NCI-H2029 treated with DMSO at 0.1 percent for 48 hours (cell line): ENCODE results near the gene ZBTB20.

Source experiments
- DNase-seq: peaks from one replicate; lab custom pipeline; 2025; lab: John Stamatoyannopoulos, UW

ZBTB20 gene

GRCh38 chr3:114904633-114905032 lies 242.5 kb downstream of the ZBTB20 start:
- DNase-seq: no peak

- peak; percentile 92 for DNase-seq
These were observed 243.9 kb downstream of the ZBTB20 start for GRCh38 chr3:114903213-114903612.

GRCh38 chr3:114902691-114903101 lies 244.4 kb downstream of the ZBTB20 start:
- peak; percentile 92 for DNase-seq

GRCh38 chr3:114900908-114901307 lies 246.2 kb downstream of the ZBTB20 start:
- no peak for DNase-seq

- DNase-seq: peak; percentile 96
These were observed 247.7 kb downstream of the ZBTB20 start for GRCh38 chr3:114899186-114899931.

- no peak for DNase-seq
These were observed 250.1 kb downstream of the ZBTB20 start for GRCh38 chr3:114896978-114897377.

GRCh38 chr3:114893361-114893760 lies 253.7 kb downstream of the ZBTB20 start:
- no peak for DNase-seq

GRCh38 chr3:114892880-114893279 lies 254.2 kb downstream of the ZBTB20 start:
- DNase-seq: no peak

GRCh38 chr3:114892131-114892879 lies 254.8 kb downstream of the ZBTB20 start:
- peak; percentile 54 for DNase-seq

GRCh38 chr3:114887806-114888205 lies 259.3 kb downstream of the ZBTB20 start:
- no peak for DNase-seq

GRCh38 chr3:114886905-114887304 lies 260.2 kb downstream of the ZBTB20 start:
- no peak for DNase-seq

GRCh38 chr3:114884213-114884923 lies 262.7 kb downstream of the ZBTB20 start:
- no peak for DNase-seq

- peak; percentile 92 for DNase-seq
These were observed 267.0 kb downstream of the ZBTB20 start for GRCh38 chr3:114880078-114880477.

- DNase-seq: peak; percentile 97
These were observed 267.7 kb downstream of the ZBTB20 start for GRCh38 chr3:114879059-114880031.

GRCh38 chr3:114878114-114878839 lies 268.8 kb downstream of the ZBTB20 start:
- DNase-seq: peak; percentile 73

GRCh38 chr3:114877378-114878113 lies 269.5 kb downstream of the ZBTB20 start:
- DNase-seq: no peak

- peak; percentile 52 for DNase-seq
These were observed 272.5 kb downstream of the ZBTB20 start for GRCh38 chr3:114874522-114874971.

GRCh38 chr3:114873591-114873990 lies 273.5 kb downstream of the ZBTB20 start:
- no peak for DNase-seq

- DNase-seq: no peak
These were observed 274.5 kb downstream of the ZBTB20 start for GRCh38 chr3:114872588-114872987.

- DNase-seq: no peak
These were observed 275.0 kb downstream of the ZBTB20 start for GRCh38 chr3:114872050-114872449.
